KMS-11 (cell line): Measurements from ENCODE around the gene MMP28.

Experiments used
- H2AFZ ChIP-seq: fragments of 200-600 bp; sonication (generic); 2 replicates; pipeline ENCODE4 v1.6.1; 2016; ENCODE audit warnings: antibody characterized with exemption, mixed run types, low read depth
- H3K27ac ChIP-seq: fragments of 200-600 bp; sonication (generic); 2 replicates; pipeline ENCODE4 v1.6.1; 2016; ENCODE audit warnings: mild to moderate bottlenecking, mixed run types
- H3K27me3 ChIP-seq: fragments of 200-600 bp; sonication (generic); 2 replicates; pipeline ENCODE4 v1.6.1; 2017; ENCODE audit warnings: mild to moderate bottlenecking, low read depth, mixed run types, moderate library complexity; ENCODE audit not compliant: insufficient read depth
- H3K36me3 ChIP-seq: fragments of 200-600 bp; sonication (generic); 2 replicates; pipeline ENCODE4 v1.6.1; 2017; ENCODE audit warnings: mild to moderate bottlenecking, mixed run types; ENCODE audit not compliant: insufficient read depth
- H3K4me1 ChIP-seq: fragments of 200-600 bp; sonication (generic); 2 replicates; pipeline ENCODE4 v1.6.1; 2016; ENCODE audit warnings: mild to moderate bottlenecking, low read depth, mixed run types; ENCODE audit not compliant: poor library complexity, severe bottlenecking
- H3K4me2 ChIP-seq: fragments of 200-600 bp; sonication (generic); 2 replicates; pipeline ENCODE4 v1.7.0; 2016; ENCODE audit warnings: mild to moderate bottlenecking, mixed run types
- H3K4me3 ChIP-seq: fragments of 200-600 bp; sonication (generic); IDR thresholded peaks from 2 replicates; pipeline ENCODE4 v1.6.1; 2017; ENCODE audit warnings: low read depth, low read length, mixed read lengths; ENCODE audit not compliant: insufficient read depth
- H3K79me2 ChIP-seq: fragments of 200-600 bp; sonication (generic); 2 replicates; pipeline ENCODE4 v1.6.1; 2016; ENCODE audit warnings: low read depth, mixed run types; ENCODE audit not compliant: insufficient read depth
- H3K9ac ChIP-seq: fragments of 200-600 bp; sonication (generic); 2 replicates; pipeline ENCODE4 v1.6.1; 2016; ENCODE audit warnings: mild to moderate bottlenecking, mixed run types
- H4K20me1 ChIP-seq: fragments of 200-600 bp; sonication (generic); 2 replicates; pipeline ENCODE4 v1.6.1; 2016; ENCODE audit warnings: mild to moderate bottlenecking, mixed run types; ENCODE audit not compliant: insufficient read depth
- TF ChIP-seq, protein P1 (sequence below): fragments of 200-600 bp; sonication (generic); conservative IDR thresholded peaks from 2 replicates; pipeline ENCODE4 v1.6.1; 2017; ENCODE audit warnings: low read depth, mild to moderate bottlenecking, antibody characterized with exemption, low read length, moderate library complexity, mixed read lengths

Gene MMP28

GRCh38 chr17:35775039-35775438, 20.4 kb downstream of the MMP28 start:
- H3K4me1 ChIP-seq = no peaks in the 10 kb centered on the region
- H3K4me3 ChIP-seq = no peak overlapping the region
- H3K9ac ChIP-seq = no peak overlapping the region
- H4K20me1 ChIP-seq = no peaks in the 10 kb centered on the region
- TF ChIP-seq, protein P1, sequence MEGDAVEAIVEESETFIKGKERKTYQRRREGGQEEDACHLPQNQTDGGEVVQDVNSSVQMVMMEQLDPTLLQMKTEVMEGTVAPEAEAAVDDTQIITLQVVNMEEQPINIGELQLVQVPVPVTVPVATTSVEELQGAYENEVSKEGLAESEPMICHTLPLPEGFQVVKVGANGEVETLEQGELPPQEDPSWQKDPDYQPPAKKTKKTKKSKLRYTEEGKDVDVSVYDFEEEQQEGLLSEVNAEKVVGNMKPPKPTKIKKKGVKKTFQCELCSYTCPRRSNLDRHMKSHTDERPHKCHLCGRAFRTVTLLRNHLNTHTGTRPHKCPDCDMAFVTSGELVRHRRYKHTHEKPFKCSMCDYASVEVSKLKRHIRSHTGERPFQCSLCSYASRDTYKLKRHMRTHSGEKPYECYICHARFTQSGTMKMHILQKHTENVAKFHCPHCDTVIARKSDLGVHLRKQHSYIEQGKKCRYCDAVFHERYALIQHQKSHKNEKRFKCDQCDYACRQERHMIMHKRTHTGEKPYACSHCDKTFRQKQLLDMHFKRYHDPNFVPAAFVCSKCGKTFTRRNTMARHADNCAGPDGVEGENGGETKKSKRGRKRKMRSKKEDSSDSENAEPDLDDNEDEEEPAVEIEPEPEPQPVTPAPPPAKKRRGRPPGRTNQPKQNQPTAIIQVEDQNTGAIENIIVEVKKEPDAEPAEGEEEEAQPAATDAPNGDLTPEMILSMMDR = no peak
- H3K27ac ChIP-seq = no peak overlapping the region
- no peaks in the 10 kb centered on the region for H3K79me2 ChIP-seq
- H3K27me3 ChIP-seq = no peaks in the 10 kb centered on the region
- H3K4me2 ChIP-seq = no peak overlapping the region
- H2AFZ ChIP-seq = no peak overlapping the region
- no peaks in the 10 kb centered on the region for H3K36me3 ChIP-seq

DNA sequence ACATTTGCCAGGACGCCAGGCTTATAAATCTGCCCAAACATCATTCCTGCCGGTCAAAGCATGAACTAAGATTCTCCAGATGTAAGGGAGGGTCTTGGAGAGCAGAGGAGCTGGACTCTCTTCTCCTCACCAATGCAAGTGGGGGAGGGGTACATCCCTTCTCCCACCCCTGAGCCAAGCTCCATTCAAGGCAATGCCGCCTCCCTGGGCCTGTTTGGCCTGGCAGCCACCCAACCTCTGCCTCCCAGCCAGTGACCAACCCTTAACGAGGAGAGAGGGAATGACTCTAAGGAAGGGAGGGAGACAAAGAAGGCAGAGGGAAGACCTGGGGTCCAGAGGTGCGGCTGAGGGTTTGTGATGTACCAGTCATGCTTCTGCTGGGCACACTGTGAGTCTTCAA, 20.9 kb downstream of the MMP28 start:
- TF ChIP-seq, protein P1 = no peak
- Histone ChIP-seq H3K27me3 (no peaks in the 10 kb centered on the region), H3K4me3 (no peak overlapping the region), H2AFZ (no peak overlapping the region), H3K4me1 (no peaks in the 10 kb centered on the region), H3K9ac (no peak overlapping the region), H3K27ac (no peak overlapping the region), H3K4me2 (no peak overlapping the region), H3K79me2 (no peaks in the 10 kb centered on the region), H3K36me3 (no peaks in the 10 kb centered on the region), H4K20me1 (no peaks in the 10 kb centered on the region)

DNA sequence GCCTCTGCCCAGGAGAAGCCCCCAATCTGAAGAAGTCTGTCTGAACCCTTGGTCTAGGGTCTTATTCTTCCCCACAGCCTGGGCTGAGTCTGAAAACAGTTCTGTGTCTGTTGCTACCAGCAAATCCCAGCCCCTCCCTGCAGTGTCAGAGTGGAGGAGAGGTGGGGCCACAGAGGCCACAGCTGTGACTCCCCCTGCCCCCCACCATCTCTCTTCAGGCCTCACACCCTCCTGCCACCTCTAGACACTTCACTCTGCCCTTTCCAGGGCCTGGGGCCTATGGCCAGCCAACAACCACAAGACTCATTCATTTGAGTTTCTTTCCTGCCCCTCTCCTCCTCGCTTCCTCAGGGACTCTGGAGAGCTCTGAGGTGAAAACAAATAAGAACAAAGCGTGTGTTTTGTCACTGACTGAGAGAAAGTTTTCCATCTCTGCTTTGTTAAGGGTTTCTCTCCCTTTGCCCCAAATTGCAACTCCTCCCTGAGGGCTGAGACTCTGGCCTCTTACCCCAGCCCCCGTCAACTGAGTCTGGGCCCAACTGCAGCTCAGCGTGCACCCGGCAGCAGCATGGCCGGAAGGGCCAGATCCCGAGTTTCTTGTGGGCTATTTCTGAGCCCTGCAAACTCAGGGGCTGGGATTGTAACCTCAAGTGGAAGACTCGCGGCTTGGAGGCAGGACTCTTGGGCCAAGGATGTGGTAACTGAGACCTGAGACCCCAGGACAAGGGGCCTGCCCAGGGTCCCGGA, 21.6 kb downstream of the MMP28 start:
- Histone ChIP-seq H3K79me2 (no peaks in the 10 kb centered on the region), H2AFZ (no peak overlapping the region), H3K4me2 (no peak overlapping the region), H3K4me3 (no peak overlapping the region), H4K20me1 (no peaks in the 10 kb centered on the region), H3K9ac (no peak overlapping the region), H3K27ac (no peak overlapping the region), H3K27me3 (no peaks in the 10 kb centered on the region), H3K4me1 (no peaks in the 10 kb centered on the region), H3K36me3 (no peaks in the 10 kb centered on the region)
- TF ChIP-seq, protein P1 = no peak

DNA sequence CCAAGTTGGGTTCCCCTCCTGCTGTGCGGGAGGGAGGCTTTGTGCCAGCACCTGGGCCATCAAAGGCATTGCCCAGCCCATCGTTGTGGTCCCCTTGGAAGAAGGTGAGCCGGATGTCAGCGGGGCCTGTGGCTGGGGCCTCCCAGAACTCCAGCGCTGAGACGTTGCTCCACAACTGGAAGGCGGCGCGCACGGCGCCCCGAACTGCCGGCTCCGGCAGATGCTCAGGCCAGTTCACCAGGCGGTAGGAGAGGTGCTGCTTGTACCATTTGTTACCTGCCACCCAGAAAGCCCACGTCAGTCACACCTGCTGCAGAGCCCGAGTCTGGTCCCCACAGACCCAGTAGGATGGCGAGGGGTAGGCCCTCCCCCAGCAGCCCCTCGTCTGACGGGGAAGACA, 22.3 kb downstream of the MMP28 start:
- H3K27me3 ChIP-seq = no peaks in the 10 kb centered on the region
- no peak overlapping the region for H3K4me3 ChIP-seq
- H3K27ac ChIP-seq = no peak overlapping the region
- H3K9ac ChIP-seq = no peak overlapping the region
- H3K79me2 ChIP-seq = no peaks in the 10 kb centered on the region
- H4K20me1 ChIP-seq = no peaks in the 10 kb centered on the region
- TF ChIP-seq, protein P1 = no peak
- H3K4me1 ChIP-seq = no peaks in the 10 kb centered on the region
- no peak overlapping the region for H2AFZ ChIP-seq
- H3K36me3 ChIP-seq = no peaks in the 10 kb centered on the region
- no peak overlapping the region for H3K4me2 ChIP-seq
